ENCODE results near the gene UMODL1.

Gene UMODL1

GRCh38 chr21:42057851-42058437, 13.2 kb upstream of the UMODL1 start:
- Histone ChIP-seq H4K20me1 (no peaks in the 10 kb centered on the region), H3K4me3 (no peak overlapping the region), H3K4me2 (no peak overlapping the region), H3K36me3 (no peaks in the 10 kb centered on the region), H3K4me1 (peaks cover 49% of the 10 kb centered on the region), H3K9ac (no peak overlapping the region), H3K9me3 (peaks cover 12% of the 10 kb centered on the region), H3K27me3 (no peaks in the 10 kb centered on the region), H3K27ac (no peak overlapping the region)
- TF ChIP-seq Cebpa-rat (IDR thresholded peaks at IDR 0.05), result no peak

GRCh38 chr21:42058631-42059111, 12.4 kb upstream of the UMODL1 start:
- no peak overlapping the region for H3K4me3 ChIP-seq
- H3K4me2 ChIP-seq, result no peak overlapping the region
- H3K36me3 ChIP-seq, result no peaks in the 10 kb centered on the region
- H3K27me3 ChIP-seq, result no peaks in the 10 kb centered on the region
- H3K9ac ChIP-seq, result no peak overlapping the region
- H3K27ac ChIP-seq, result no peak overlapping the region
- H4K20me1 ChIP-seq, result no peaks in the 10 kb centered on the region
- TF ChIP-seq Cebpa-rat (IDR thresholded peaks at IDR 0.05), result no peak
- peaks cover 56% of the 10 kb centered on the region for H3K4me1 ChIP-seq
- H3K9me3 ChIP-seq, result peaks cover 5% of the 10 kb centered on the region

- no peaks in the 10 kb centered on the region for H4K20me1 ChIP-seq
- H3K27ac ChIP-seq, result no peak overlapping the region
- H3K4me3 ChIP-seq, result no peak overlapping the region
- no peak overlapping the region for H3K9ac ChIP-seq
- no peak for TF ChIP-seq Cebpa-rat (IDR thresholded peaks at IDR 0.05)
- peaks cover 59% of the 10 kb centered on the region for H3K4me1 ChIP-seq
- no peak overlapping the region for H3K4me2 ChIP-seq
- H3K36me3 ChIP-seq, result no peaks in the 10 kb centered on the region
- no peaks in the 10 kb centered on the region for H3K27me3 ChIP-seq
- peaks cover under 1% of the 10 kb centered on the region for H3K9me3 ChIP-seq
Observed at GRCh38 chr21:42059141-42059540, 12.0 kb upstream of the UMODL1 start.

DNA sequence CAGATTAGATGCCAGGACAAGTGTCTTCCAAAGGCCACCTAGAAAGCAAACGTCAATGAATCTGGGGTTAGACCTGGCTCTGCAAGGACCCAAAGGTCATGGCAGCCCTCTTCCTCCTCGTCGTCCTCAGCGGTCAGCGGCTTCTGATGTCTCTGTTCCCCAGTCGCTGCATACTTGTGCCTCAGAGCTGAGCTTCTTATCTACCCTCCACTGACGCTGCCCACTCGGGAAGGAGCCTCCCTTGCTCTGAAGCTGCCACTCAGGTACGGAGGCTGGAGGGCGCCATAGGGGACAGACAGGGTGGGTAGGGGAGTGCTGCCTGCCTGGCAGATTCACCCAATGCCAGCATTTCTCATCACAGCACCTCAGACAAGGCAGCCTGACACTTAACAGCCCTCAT, 11.4 kb upstream of the UMODL1 start:
- no peak overlapping the region for H3K9ac ChIP-seq
- no peaks in the 10 kb centered on the region for H3K27me3 ChIP-seq

DNA sequence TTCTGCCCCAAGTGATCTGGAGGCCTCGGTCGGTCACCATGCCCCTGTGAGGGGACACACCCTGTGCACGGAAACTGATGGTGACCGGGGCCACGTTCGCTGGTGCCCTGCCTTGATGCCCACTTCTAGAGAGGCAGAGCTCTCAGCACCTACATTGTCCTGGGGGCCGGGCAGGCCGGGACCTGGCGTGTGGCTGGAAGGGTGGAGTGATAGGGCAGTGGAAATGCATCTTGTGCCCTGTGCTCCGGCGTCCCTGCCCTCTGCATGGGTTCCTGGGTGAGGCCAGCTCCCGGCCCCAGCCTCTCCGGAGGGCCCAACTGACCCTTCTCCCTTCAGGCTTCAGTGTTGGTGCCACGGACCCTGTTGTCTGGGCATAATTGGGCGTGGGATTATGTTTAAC, 11.0 kb upstream of the UMODL1 start:
- no peak overlapping the region for H3K9ac ChIP-seq
- H3K36me3 ChIP-seq, result no peaks in the 10 kb centered on the region
- H3K4me3 ChIP-seq, result no peak overlapping the region
- no peaks in the 10 kb centered on the region for H3K9me3 ChIP-seq
- peak overlapping the region; percentile 92 for H3K4me2 ChIP-seq
- H3K27me3 ChIP-seq, result no peaks in the 10 kb centered on the region
- peaks cover 65% of the 10 kb centered on the region for H3K4me1 ChIP-seq
- H3K27ac ChIP-seq, result 0 out of 2 replicates have a peak overlapping the region, but pooled peaks have one; percentile 81
- TF ChIP-seq Cebpa-rat (IDR thresholded peaks at IDR 0.05), result no peak
- no peaks in the 10 kb centered on the region for H4K20me1 ChIP-seq

More for the DNA sequence above, 11.4 kb upstream of the UMODL1 start:
- 0 out of 2 replicates have a peak overlapping the region, but pooled peaks have one; percentile 81 for H3K27ac ChIP-seq
- no peaks in the 10 kb centered on the region for H4K20me1 ChIP-seq
- no peak overlapping the region for H3K4me2 ChIP-seq
- no peaks in the 10 kb centered on the region for H3K36me3 ChIP-seq
- H3K4me3 ChIP-seq, result no peak overlapping the region
- peaks cover 60% of the 10 kb centered on the region for H3K4me1 ChIP-seq
- H3K9me3 ChIP-seq, result no peaks in the 10 kb centered on the region
- TF ChIP-seq Cebpa-rat (IDR thresholded peaks at IDR 0.05), result no peak

DNA sequence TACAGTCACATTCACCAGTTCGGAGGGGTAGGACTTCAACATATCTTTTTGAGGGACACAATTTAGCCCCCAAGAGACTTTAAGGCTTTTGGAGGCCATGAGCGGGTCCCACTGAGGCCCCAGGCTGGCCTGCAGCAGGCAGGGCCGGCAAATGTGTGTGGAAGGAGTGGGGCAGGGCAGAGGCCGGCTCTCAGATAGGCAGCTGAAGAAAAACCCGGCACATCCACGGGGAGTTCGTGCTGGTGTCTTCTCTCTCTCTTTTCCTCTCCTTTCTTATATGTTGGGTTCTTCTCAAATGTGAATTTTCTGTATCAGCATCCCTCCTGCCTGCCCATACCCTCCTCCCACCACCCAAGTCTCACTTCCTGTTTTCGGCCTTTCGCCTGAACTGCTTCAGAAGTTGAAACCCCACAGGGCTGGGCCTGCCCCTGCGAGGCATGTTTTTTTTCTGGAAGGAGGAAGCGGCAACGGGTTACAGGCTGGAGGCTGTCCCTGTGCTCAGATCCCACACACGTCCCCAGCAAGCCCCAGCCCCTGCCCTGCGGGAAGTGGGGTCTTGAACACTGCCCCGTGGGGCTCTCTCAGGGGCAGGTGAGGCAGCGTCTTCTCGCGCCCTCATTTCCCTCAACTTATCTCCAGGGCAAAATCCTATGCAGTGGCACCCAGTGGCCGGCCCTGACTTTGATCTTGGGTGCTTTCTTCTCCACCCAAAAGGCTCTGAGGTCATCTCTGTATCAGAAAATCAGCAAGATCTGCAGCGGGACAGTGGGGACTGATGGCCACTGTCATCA, 9.7 kb upstream of the UMODL1 start:
- Histone ChIP-seq H3K9me3 (no peaks in the 10 kb centered on the region), H3K27ac (peak overlapping the region; percentile 81), H3K4me2 (peak overlapping the region; percentile 92), H3K9ac (peak overlapping the region; percentile 60; the same call in 1 of the 2 replicates), H3K4me3 (no peak overlapping the region), H3K4me1 (peaks cover 77% of the 10 kb centered on the region), H4K20me1 (no peaks in the 10 kb centered on the region), H3K27me3 (no peaks in the 10 kb centered on the region), H3K36me3 (no peaks in the 10 kb centered on the region)
- no peak for TF ChIP-seq Cebpa-rat (IDR thresholded peaks at IDR 0.05)

- no peak for TF ChIP-seq Cebpa-rat (IDR thresholded peaks at IDR 0.05)
- Histone ChIP-seq H3K4me1 (peaks cover 82% of the 10 kb centered on the region), H3K36me3 (no peaks in the 10 kb centered on the region), H3K4me2 (peak overlapping the region; percentile 92), H3K4me3 (no peak overlapping the region), H4K20me1 (no peaks in the 10 kb centered on the region), H3K9ac (peak overlapping the region; percentile 60; the same call in 1 of the 2 replicates), H3K27me3 (no peaks in the 10 kb centered on the region), H3K27ac (peak overlapping the region; percentile 81), H3K9me3 (no peaks in the 10 kb centered on the region)
Observed at GRCh38 chr21:42061986-42062235, 9.2 kb upstream of the UMODL1 start.

DNA sequence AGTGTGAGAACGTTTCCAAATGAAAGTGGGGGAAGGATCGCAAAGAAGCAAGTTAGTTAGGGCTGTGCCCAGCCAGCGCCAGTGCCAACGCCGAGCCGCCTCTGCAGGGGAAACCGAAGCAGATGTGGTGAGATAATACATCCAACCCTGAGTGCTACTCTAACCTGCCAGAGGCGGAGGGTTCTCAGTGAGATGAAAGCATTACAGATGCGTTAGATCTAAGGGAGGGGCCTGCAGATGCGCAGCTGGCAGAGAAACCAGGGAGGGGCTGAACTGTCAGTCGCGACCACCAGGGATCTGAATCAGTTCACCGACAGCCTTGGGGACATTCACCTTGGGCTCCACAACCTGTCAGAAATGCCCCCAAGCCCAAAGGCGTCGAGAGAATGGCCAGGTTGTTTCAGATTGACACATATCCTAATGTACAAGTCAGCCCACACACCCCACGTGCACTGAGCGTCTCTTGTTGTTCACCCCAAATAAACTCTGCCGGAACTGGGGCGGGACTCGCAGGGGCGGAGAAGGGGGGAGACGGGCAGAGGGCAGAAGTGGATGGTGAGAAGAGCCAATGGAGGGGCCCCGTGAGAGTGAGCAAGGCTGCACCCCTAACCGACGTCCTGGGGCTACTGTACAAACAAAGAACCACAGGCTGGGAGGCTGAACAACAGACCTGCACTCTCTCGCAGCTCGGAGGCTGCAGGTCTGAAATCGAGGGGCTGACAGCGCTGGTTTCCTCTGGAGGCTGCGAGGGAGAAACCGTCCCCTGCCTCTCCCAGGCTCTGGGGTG, 8.7 kb upstream of the UMODL1 start:
- no peak for TF ChIP-seq Cebpa-rat (IDR thresholded peaks at IDR 0.05)
- Histone ChIP-seq H4K20me1 (no peaks in the 10 kb centered on the region), H3K9ac (peak overlapping the region; percentile 60), H3K4me1 (peaks cover 85% of the 10 kb centered on the region), H3K9me3 (no peaks in the 10 kb centered on the region), H3K4me2 (peak overlapping the region; percentile 92), H3K27me3 (no peaks in the 10 kb centered on the region), H3K36me3 (no peaks in the 10 kb centered on the region), H3K4me3 (peak overlapping the region; percentile 54), H3K27ac (peak overlapping the region; percentile 81)

GRCh38 chr21:42063191-42063570, 7.9 kb upstream of the UMODL1 start:
- peak overlapping the region; percentile 92 for H3K4me2 ChIP-seq
- no peak for TF ChIP-seq Cebpa-rat (IDR thresholded peaks at IDR 0.05)
- peak overlapping the region; percentile 60 for H3K9ac ChIP-seq

More at GRCh38 chr21:42063191-42063570, 7.9 kb upstream of the UMODL1 start:
- Histone ChIP-seq H3K27me3 (no peaks in the 10 kb centered on the region), H3K4me3 (peak overlapping the region; percentile 54), H4K20me1 (no peaks in the 10 kb centered on the region), H3K4me1 (peaks cover 81% of the 10 kb centered on the region), H3K27ac (peak overlapping the region; percentile 81), H3K9me3 (no peaks in the 10 kb centered on the region), H3K36me3 (no peaks in the 10 kb centered on the region)

All from BLaER1 (cell line).